ENCODE data around the gene STXBP5L. TPM values are rescaled to one million over a fixed set of nuclear protein-coding genes. Genes with fewer than 3 reads are reported as not detected.

The STXBP5L gene
- total RNA-seq, 1 donor from 2014 or later, result 2.3 TPM

- Histone ChIP-seq H3K4me1 (no peaks in the 10 kb centered on the region), H3K9ac (no peak overlapping the region), H3K79me2 (ENCODE audit: low read depth) (no peaks in the 10 kb centered on the region), H3K9me3 (ENCODE audit: low read depth) (no peaks in the 10 kb centered on the region), H3K36me3 (no peaks in the 10 kb centered on the region), H4K20me1 (ENCODE audit: low read depth) (no peaks in the 10 kb centered on the region), H3K4me3 (no peak overlapping the region), H3K4me2 (no peak overlapping the region), H3K27me3 (no peaks in the 10 kb centered on the region), H2AFZ (replicated peaks) (no peak overlapping the region), H3F3A (ENCODE audit: low read depth) (no peaks in the 10 kb centered on the region), H3K27ac (no peak overlapping the region)
- H3K27ac Mint-ChIP-seq, result no peak overlapping the region
- no peak for TF ChIP-seq EZH2phosphoT487 (IDR thresholded peaks at IDR 0.05)
- TF ChIP-seq, protein P1, sequence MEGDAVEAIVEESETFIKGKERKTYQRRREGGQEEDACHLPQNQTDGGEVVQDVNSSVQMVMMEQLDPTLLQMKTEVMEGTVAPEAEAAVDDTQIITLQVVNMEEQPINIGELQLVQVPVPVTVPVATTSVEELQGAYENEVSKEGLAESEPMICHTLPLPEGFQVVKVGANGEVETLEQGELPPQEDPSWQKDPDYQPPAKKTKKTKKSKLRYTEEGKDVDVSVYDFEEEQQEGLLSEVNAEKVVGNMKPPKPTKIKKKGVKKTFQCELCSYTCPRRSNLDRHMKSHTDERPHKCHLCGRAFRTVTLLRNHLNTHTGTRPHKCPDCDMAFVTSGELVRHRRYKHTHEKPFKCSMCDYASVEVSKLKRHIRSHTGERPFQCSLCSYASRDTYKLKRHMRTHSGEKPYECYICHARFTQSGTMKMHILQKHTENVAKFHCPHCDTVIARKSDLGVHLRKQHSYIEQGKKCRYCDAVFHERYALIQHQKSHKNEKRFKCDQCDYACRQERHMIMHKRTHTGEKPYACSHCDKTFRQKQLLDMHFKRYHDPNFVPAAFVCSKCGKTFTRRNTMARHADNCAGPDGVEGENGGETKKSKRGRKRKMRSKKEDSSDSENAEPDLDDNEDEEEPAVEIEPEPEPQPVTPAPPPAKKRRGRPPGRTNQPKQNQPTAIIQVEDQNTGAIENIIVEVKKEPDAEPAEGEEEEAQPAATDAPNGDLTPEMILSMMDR (IDR thresholded peaks at IDR 0.05), result no peak
- TF ChIP-seq EZH2 (IDR thresholded peaks at IDR 0.05), result no peak
- no peak overlapping the region for H3K4me3 Mint-ChIP-seq
- no peaks in the 10 kb centered on the region for H3K4me1 Mint-ChIP-seq
- peaks cover 4% of the 10 kb centered on the region for H3K36me3 Mint-ChIP-seq
- DNase-seq (ENCODE audit: low spot score), result no peak
- H3K9me3 Mint-ChIP-seq, result no peaks in the 10 kb centered on the region
- no peaks in the 10 kb centered on the region for H3K27me3 Mint-ChIP-seq (ENCODE audit: insufficient read depth, low read depth)
These were observed 506.9 kb downstream of the STXBP5L start for GRCh38 chr3:121414924-121415323.

DNA sequence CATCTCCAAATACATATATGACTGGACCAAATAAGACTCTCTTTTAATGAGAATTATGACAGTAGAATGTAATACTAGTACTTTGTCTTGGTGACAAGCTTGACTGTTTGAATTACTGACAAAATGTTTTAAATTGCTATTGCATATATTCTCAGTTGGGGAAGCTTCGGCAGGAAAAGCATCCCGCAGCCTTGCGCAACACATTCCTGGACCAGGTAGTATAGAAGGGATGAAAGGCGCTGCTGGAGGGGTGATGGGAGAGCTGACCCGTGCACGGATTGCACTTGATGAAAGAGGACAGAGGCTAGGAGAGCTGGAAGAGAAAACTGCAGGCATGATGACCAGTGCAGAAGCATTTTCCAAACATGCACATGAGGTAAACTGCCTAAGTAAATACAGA is 510.2 kb downstream of the STXBP5L start:
- no peak for DNase-seq (ENCODE audit: low spot score)
- H3K27me3 ChIP-seq, result no peaks in the 10 kb centered on the region
- no peaks in the 10 kb centered on the region for H3K79me2 ChIP-seq (ENCODE audit: low read depth)
- H2AFZ ChIP-seq (replicated peaks), result no peak overlapping the region
- H3K9ac ChIP-seq, result no peak overlapping the region
- Mint-ChIP-seq H3K36me3 (peaks cover 6% of the 10 kb centered on the region), H3K9me3 (no peaks in the 10 kb centered on the region), H3K27me3 (ENCODE audit: insufficient read depth, low read depth) (no peaks in the 10 kb centered on the region), H3K4me1 (no peaks in the 10 kb centered on the region), H3K4me3 (no peak overlapping the region), H3K27ac (no peak overlapping the region)
- no peaks in the 10 kb centered on the region for H3F3A ChIP-seq (ENCODE audit: low read depth)
- H3K9me3 ChIP-seq (ENCODE audit: low read depth), result no peaks in the 10 kb centered on the region
- no peak overlapping the region for H3K4me3 ChIP-seq
- no peaks in the 10 kb centered on the region for H3K4me1 ChIP-seq
- no peaks in the 10 kb centered on the region for H3K36me3 ChIP-seq
- no peaks in the 10 kb centered on the region for H4K20me1 ChIP-seq (ENCODE audit: low read depth)
- no peak overlapping the region for H3K27ac ChIP-seq
- no peak overlapping the region for H3K4me2 ChIP-seq
- no peak for TF ChIP-seq EZH2 (IDR thresholded peaks at IDR 0.05)
- TF ChIP-seq, protein P1 (IDR thresholded peaks at IDR 0.05), result no peak
- no peak for TF ChIP-seq EZH2phosphoT487 (IDR thresholded peaks at IDR 0.05)

GRCh38 chr3:121424549-121424948 is 516.5 kb downstream of the STXBP5L start:
- Mint-ChIP-seq H3K27me3 (ENCODE audit: insufficient read depth, low read depth) (no peaks in the 10 kb centered on the region), H3K4me1 (no peaks in the 10 kb centered on the region), H3K27ac (no peak overlapping the region), H3K4me3 (no peak overlapping the region), H3K9me3 (no peaks in the 10 kb centered on the region), H3K36me3 (peaks cover 12% of the 10 kb centered on the region)
- Histone ChIP-seq H3K9me3 (ENCODE audit: low read depth) (no peaks in the 10 kb centered on the region), H4K20me1 (ENCODE audit: low read depth) (no peaks in the 10 kb centered on the region), H3K4me3 (no peak overlapping the region), H3K4me1 (no peaks in the 10 kb centered on the region), H2AFZ (replicated peaks) (no peak overlapping the region), H3K27me3 (no peaks in the 10 kb centered on the region), H3K36me3 (peaks cover 8% of the 10 kb centered on the region), H3K4me2 (no peak overlapping the region), H3K9ac (no peak overlapping the region), H3F3A (ENCODE audit: low read depth) (no peaks in the 10 kb centered on the region), H3K79me2 (ENCODE audit: low read depth) (no peaks in the 10 kb centered on the region), H3K27ac (no peak overlapping the region)
- no peak for DNase-seq (ENCODE audit: low spot score)
- TF ChIP-seq EZH2phosphoT487 (IDR thresholded peaks at IDR 0.05) (no peak), EZH2 (IDR thresholded peaks at IDR 0.05) (no peak)
- TF ChIP-seq, protein P1 (IDR thresholded peaks at IDR 0.05), result no peak

Data from neural progenitor cell (in vitro differentiated cells).